Loucy (cell line): Measurements from ENCODE around the gene GLYR1.

Experiments used
- EZH2phosphoT487 ChIP-seq: fragments of 200-600 bp; IDR thresholded peaks from 2 replicates; pipeline ENCODE4 v1.6.1; 2018; ENCODE audit warnings: antibody characterized with exemption, mild to moderate bottlenecking, moderate library complexity, borderline replicate concordance
- TF ChIP-seq, protein P1 (sequence below): fragments of 200-600 bp; sonication (generic); conservative IDR thresholded peaks from 2 replicates; pipeline ENCODE4 v1.5.1; 2014; ENCODE audit warnings: mild to moderate bottlenecking, antibody characterized with exemption, low read length

- TF ChIP-seq, protein P1, sequence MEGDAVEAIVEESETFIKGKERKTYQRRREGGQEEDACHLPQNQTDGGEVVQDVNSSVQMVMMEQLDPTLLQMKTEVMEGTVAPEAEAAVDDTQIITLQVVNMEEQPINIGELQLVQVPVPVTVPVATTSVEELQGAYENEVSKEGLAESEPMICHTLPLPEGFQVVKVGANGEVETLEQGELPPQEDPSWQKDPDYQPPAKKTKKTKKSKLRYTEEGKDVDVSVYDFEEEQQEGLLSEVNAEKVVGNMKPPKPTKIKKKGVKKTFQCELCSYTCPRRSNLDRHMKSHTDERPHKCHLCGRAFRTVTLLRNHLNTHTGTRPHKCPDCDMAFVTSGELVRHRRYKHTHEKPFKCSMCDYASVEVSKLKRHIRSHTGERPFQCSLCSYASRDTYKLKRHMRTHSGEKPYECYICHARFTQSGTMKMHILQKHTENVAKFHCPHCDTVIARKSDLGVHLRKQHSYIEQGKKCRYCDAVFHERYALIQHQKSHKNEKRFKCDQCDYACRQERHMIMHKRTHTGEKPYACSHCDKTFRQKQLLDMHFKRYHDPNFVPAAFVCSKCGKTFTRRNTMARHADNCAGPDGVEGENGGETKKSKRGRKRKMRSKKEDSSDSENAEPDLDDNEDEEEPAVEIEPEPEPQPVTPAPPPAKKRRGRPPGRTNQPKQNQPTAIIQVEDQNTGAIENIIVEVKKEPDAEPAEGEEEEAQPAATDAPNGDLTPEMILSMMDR = no peak
- no peak for TF ChIP-seq EZH2phosphoT487
Observed at GRCh38 chr16:4826980-4827379, 20.1 kb downstream of the GLYR1 start.
